ENCODE measurements around the gene ATXN7L1.

DNA sequence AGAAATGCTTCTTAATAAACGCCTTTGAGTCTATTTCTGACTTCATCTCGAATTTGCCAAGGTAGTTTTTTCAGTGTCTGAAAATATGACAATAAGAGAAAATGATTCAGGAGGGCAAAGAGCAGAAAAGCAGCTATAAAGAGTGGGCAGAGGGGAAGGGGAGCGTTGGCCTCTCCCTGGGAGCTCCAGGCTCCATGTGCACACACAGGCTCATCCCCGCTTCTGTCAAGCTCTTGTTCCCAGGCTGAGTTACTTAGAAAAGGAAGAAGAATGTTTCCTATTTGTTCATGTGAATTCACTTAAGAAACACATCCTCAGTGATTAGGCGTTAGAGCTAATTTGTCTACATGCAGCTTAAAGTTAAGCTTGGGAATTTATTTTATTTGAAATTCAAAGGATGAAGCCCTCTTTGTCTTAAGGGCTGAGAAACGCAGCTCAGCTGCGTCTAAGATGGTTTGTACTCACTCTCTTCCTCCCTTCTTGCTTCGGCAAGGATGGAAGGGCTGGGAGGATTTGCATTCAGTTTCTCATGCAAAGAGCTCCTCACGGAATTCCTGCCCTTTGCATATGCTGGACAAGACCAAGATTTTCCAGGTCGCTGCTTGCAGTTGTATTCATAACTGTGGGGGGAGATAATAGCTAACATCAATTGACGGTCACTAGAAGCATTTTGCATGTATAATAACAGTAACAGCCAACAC is 29.0 kb upstream of the ATXN7L1 start:
- TF ChIP-seq, protein P1, sequence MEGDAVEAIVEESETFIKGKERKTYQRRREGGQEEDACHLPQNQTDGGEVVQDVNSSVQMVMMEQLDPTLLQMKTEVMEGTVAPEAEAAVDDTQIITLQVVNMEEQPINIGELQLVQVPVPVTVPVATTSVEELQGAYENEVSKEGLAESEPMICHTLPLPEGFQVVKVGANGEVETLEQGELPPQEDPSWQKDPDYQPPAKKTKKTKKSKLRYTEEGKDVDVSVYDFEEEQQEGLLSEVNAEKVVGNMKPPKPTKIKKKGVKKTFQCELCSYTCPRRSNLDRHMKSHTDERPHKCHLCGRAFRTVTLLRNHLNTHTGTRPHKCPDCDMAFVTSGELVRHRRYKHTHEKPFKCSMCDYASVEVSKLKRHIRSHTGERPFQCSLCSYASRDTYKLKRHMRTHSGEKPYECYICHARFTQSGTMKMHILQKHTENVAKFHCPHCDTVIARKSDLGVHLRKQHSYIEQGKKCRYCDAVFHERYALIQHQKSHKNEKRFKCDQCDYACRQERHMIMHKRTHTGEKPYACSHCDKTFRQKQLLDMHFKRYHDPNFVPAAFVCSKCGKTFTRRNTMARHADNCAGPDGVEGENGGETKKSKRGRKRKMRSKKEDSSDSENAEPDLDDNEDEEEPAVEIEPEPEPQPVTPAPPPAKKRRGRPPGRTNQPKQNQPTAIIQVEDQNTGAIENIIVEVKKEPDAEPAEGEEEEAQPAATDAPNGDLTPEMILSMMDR (conservative IDR thresholded peaks at IDR 0.05; ENCODE audit: low read length) = no peak
- no peak for TF ChIP-seq EZH2phosphoT487 (IDR thresholded peaks at IDR 0.05; ENCODE audit: borderline replicate concordance, low read depth, low read length)

Measured in OCI-LY7 (cell line).